ENCODE measurements around the gene TAF15. TPM values are rescaled to one million over a fixed set of nuclear protein-coding genes. Genes with fewer than 3 reads are reported as not detected.
A peak's percentile ranks its signal among the peaks of the same experiment; 100 is the strongest.

Gene TAF15
- 100 to 1,000 TPM in 6 of 9 donors, 10 to 100 TPM in 3; 30.1 to 151 (median 121) TPM for total RNA-seq
- polyA plus RNA-seq: 10 to 100 TPM; 83.0 to 95.0 TPM
- long read RNA-seq, donor 1, partial matches to known transcripts: 0 of 7 reads
- long read RNA-seq, donor 1, other reads (novel, unspliced or antisense): 5 of 7 reads
- long read RNA-seq, donor 2, partial matches to known transcripts: 0 of 2 reads
- long read RNA-seq, donor 2, other reads (novel, unspliced or antisense): 0 of 2 reads
- long read RNA-seq, donor 3: 0 reads

GRCh38 chr17:35808962-35809854 is at the start of gene TAF15:
TAF15 (plus strand) TSS chr17:35809484; CDS start chr17:35809570, 86 bp downstream.
- WGBS, 4 donors: 0 to 1% (median 1%) methylated on average over 41 to 71 of the region's 71 CpGs
- Histone ChIP-seq H3K27me3 (no peaks in the 10 kb centered on the region), H3K4me1 (peaks cover 0 to 49% (median 29%) of the 10 kb centered on the region in 12 donors), H3K9me3 (no peaks in the 10 kb centered on the region), H3K27ac (peak within 1 kb of the TSS; percentile 76 to 99 (median 94)), H3K4me3 (peak within 1 kb of the TSS; percentile 58 to 96 (median 84)), H3K36me3 (peaks cover 0 to 5% (median 0%) of the 10 kb centered on the region in 9 donors)
- ATAC-seq (peak; percentile 97 to 100 (median 98)), DNase-seq (peak; percentile 95 to 98 (median 97))
- TF ChIP-seq POLR2A (IDR thresholded peaks at IDR 0.05) (peak; percentile 90 to 97), CTCF (IDR thresholded peaks at IDR 0.05) (peak; percentile 47 to 97 (median 72))
- intact Hi-C loops (cut with DNase I): loop anchor here in 3 of 10 donors (1.0 to 10.0 kb wide), 2 partner anchors 45 to 194 kb away; no protein-coding TSS in a partner anchor

GRCh38 chr17:35760587-35760986 is 48.7 kb upstream of the TAF15 start, which contains the start of gene C17orf50:
C17orf50 (plus strand) TSS chr17:35760887; CDS start chr17:35760942, 55 bp downstream.
- Histone ChIP-seq H3K27me3 (no peaks in the 10 kb centered on the region), H3K27ac (no peak within 1 kb of the TSS), H3K4me1 (peaks cover 0 to 15% (median 9%) of the 10 kb centered on the region in 12 donors), H3K36me3 (no peaks in the 10 kb centered on the region), H3K4me3 (no peak within 1 kb of the TSS), H3K9me3 (no peaks in the 10 kb centered on the region)
- ATAC-seq (no peak), DNase-seq (no peak)
- TF ChIP-seq CTCF (IDR thresholded peaks at IDR 0.05) (no peak), POLR2A (IDR thresholded peaks at IDR 0.05) (no peak)
- 63 to 91% (median 86%) methylated on average over 1 of the region's 1 CpG for WGBS, 4 donors
- intact Hi-C loops (cut with DNase I): no loop called here

- H3K27me3 ChIP-seq: no peaks in the 10 kb centered on the region
- DNase-seq: no peak
- no peaks in the 10 kb centered on the region for H3K36me3 ChIP-seq
- no peak for ATAC-seq
- WGBS, 4 donors: 84 to 88% (median 86%) methylated on average over 5 of the region's 5 CpGs
- TF ChIP-seq CTCF (IDR thresholded peaks at IDR 0.05): no peak
- no peak for TF ChIP-seq POLR2A (IDR thresholded peaks at IDR 0.05)
- peaks cover 0 to 15% (median 9%) of the 10 kb centered on the region in 12 donors for H3K4me1 ChIP-seq
- H3K4me3 ChIP-seq: no peak overlapping the region
- no peak overlapping the region for H3K27ac ChIP-seq
- intact Hi-C loops (cut with DNase I): no loop called here
- no peaks in the 10 kb centered on the region for H3K9me3 ChIP-seq
These were observed 47.7 kb upstream of the TAF15 start for GRCh38 chr17:35761601-35762000.

- no peaks in the 10 kb centered on the region for H3K9me3 ChIP-seq
- H3K4me1 ChIP-seq: peaks cover 0 to 15% (median 9%) of the 10 kb centered on the region in 12 donors
- no peak for DNase-seq
- H3K36me3 ChIP-seq: no peaks in the 10 kb centered on the region
- TF ChIP-seq POLR2A (IDR thresholded peaks at IDR 0.05): no peak
- no peak for TF ChIP-seq CTCF (IDR thresholded peaks at IDR 0.05)
- peak overlapping the region in 11 of 12 donors; percentile 10 to 67 (median 57) for H3K4me3 ChIP-seq
- ATAC-seq: no peak
- intact Hi-C loops (cut with DNase I): loop anchor here in 5 of 10 donors (1.0 to 2.0 kb wide), 3 partner anchors 41 to 46 kb away; partner anchors contain the start of gene TAF15 (in 3 of the 5)
- H3K27ac ChIP-seq: peak overlapping the region in 2 of 12 donors; percentile 20 to 42
- no peaks in the 10 kb centered on the region for H3K27me3 ChIP-seq
- 33 to 36% (median 34%) methylated on average over 17 of the region's 17 CpGs for WGBS, 4 donors
These were observed 45.5 kb upstream of the TAF15 start for GRCh38 chr17:35763767-35764122.
